ENCODE measurements around the gene FECH.
A peak's percentile ranks its signal among the peaks of the same experiment; 100 is the strongest.

The FECH gene

GRCh38 chr18:57589161-57589560 is 2.7 kb upstream of the FECH start:
- Mint-ChIP-seq H3K9me3 (ENCODE audit: low read depth) (no peaks in the 10 kb centered on the region), H3K36me3 (peaks cover 3% of the 10 kb centered on the region), H3K4me1 (ENCODE audit: low read depth) (peaks cover 38% of the 10 kb centered on the region)

GRCh38 chr18:57587098-57587661 is 678 bp upstream of the FECH start:
- Mint-ChIP-seq H3K4me3 (peak overlapping the region; percentile 92), H3K27ac (peak overlapping the region; percentile 86), H3K9me3 (ENCODE audit: low read depth) (no peaks in the 10 kb centered on the region), H3K4me1 (ENCODE audit: low read depth) (peaks cover 31% of the 10 kb centered on the region), H3K27me3 (no peaks in the 10 kb centered on the region), H3K36me3 (peaks cover 7% of the 10 kb centered on the region)

More at GRCh38 chr18:57589161-57589560, 2.7 kb upstream of the FECH start:
- Mint-ChIP-seq H3K27ac (no peak overlapping the region), H3K4me3 (no peak overlapping the region), H3K27me3 (no peaks in the 10 kb centered on the region)

- H3K27me3 Mint-ChIP-seq = no peaks in the 10 kb centered on the region
- H3K4me1 Mint-ChIP-seq (ENCODE audit: low read depth) = peaks cover 37% of the 10 kb centered on the region
- H3K36me3 Mint-ChIP-seq = peaks cover 12% of the 10 kb centered on the region
- no peaks in the 10 kb centered on the region for H3K9me3 Mint-ChIP-seq (ENCODE audit: low read depth)
- H3K27ac Mint-ChIP-seq = peak overlapping the region; percentile 81
- peak overlapping the region; percentile 92 for H3K4me3 Mint-ChIP-seq
These were observed 649 bp downstream of the FECH start for GRCh38 chr18:57585855-57586250.

- peaks cover 12% of the 10 kb centered on the region for H3K36me3 Mint-ChIP-seq
- peak overlapping the region; percentile 46 for H3K27ac Mint-ChIP-seq
- peaks cover 39% of the 10 kb centered on the region for H3K4me1 Mint-ChIP-seq (ENCODE audit: low read depth)
- peak overlapping the region; percentile 92 for H3K4me3 Mint-ChIP-seq
- H3K27me3 Mint-ChIP-seq = no peaks in the 10 kb centered on the region
- no peaks in the 10 kb centered on the region for H3K9me3 Mint-ChIP-seq (ENCODE audit: low read depth)
These were observed 1.1 kb downstream of the FECH start for GRCh38 chr18:57585421-57585820.

- Mint-ChIP-seq H3K4me3 (peak overlapping the region; percentile 69), H3K36me3 (peaks cover 12% of the 10 kb centered on the region), H3K27ac (no peak overlapping the region), H3K4me1 (ENCODE audit: low read depth) (peaks cover 48% of the 10 kb centered on the region), H3K27me3 (no peaks in the 10 kb centered on the region), H3K9me3 (ENCODE audit: low read depth) (no peaks in the 10 kb centered on the region)
These were observed 2.1 kb downstream of the FECH start for GRCh38 chr18:57584444-57584843.

- H3K36me3 Mint-ChIP-seq = peaks cover 14% of the 10 kb centered on the region
- H3K9me3 Mint-ChIP-seq (ENCODE audit: low read depth) = no peaks in the 10 kb centered on the region
- no peak overlapping the region for H3K27ac Mint-ChIP-seq
- H3K4me3 Mint-ChIP-seq = no peak overlapping the region
- H3K27me3 Mint-ChIP-seq = no peaks in the 10 kb centered on the region
- peaks cover 50% of the 10 kb centered on the region for H3K4me1 Mint-ChIP-seq (ENCODE audit: low read depth)
These were observed 3.1 kb downstream of the FECH start for GRCh38 chr18:57583297-57583835.

GRCh38 chr18:57581301-57581934 is 5.1 kb downstream of the FECH start:
- Mint-ChIP-seq H3K27ac (no peak overlapping the region), H3K27me3 (no peaks in the 10 kb centered on the region), H3K4me3 (no peak overlapping the region), H3K36me3 (peaks cover 21% of the 10 kb centered on the region), H3K4me1 (ENCODE audit: low read depth) (peaks cover 44% of the 10 kb centered on the region), H3K9me3 (ENCODE audit: low read depth) (no peaks in the 10 kb centered on the region)

GRCh38 chr18:57579934-57580333 is 6.6 kb downstream of the FECH start:
- H3K4me1 Mint-ChIP-seq (ENCODE audit: low read depth) = peaks cover 33% of the 10 kb centered on the region
- peaks cover 23% of the 10 kb centered on the region for H3K36me3 Mint-ChIP-seq
- H3K27ac Mint-ChIP-seq = no peak overlapping the region
- H3K4me3 Mint-ChIP-seq = peak overlapping the region; percentile 20
- no peaks in the 10 kb centered on the region for H3K9me3 Mint-ChIP-seq (ENCODE audit: low read depth)
- no peaks in the 10 kb centered on the region for H3K27me3 Mint-ChIP-seq

- Mint-ChIP-seq H3K4me1 (ENCODE audit: low read depth) (peaks cover 19% of the 10 kb centered on the region), H3K36me3 (peaks cover 21% of the 10 kb centered on the region), H3K9me3 (ENCODE audit: low read depth) (no peaks in the 10 kb centered on the region), H3K27ac (no peak overlapping the region), H3K4me3 (no peak overlapping the region), H3K27me3 (no peaks in the 10 kb centered on the region)
These were observed 10.2 kb downstream of the FECH start for GRCh38 chr18:57576316-57576715.

GRCh38 chr18:57575542-57575941 is 11.0 kb downstream of the FECH start:
- Mint-ChIP-seq H3K4me3 (no peak overlapping the region), H3K27ac (no peak overlapping the region), H3K27me3 (no peaks in the 10 kb centered on the region), H3K36me3 (peaks cover 21% of the 10 kb centered on the region), H3K4me1 (ENCODE audit: low read depth) (peaks cover 11% of the 10 kb centered on the region), H3K9me3 (ENCODE audit: low read depth) (no peaks in the 10 kb centered on the region)

- no peaks in the 10 kb centered on the region for H3K27me3 Mint-ChIP-seq
- no peak overlapping the region for H3K27ac Mint-ChIP-seq
- no peaks in the 10 kb centered on the region for H3K9me3 Mint-ChIP-seq (ENCODE audit: low read depth)
- peaks cover 6% of the 10 kb centered on the region for H3K4me1 Mint-ChIP-seq (ENCODE audit: low read depth)
- H3K4me3 Mint-ChIP-seq = no peak overlapping the region
- H3K36me3 Mint-ChIP-seq = peaks cover 21% of the 10 kb centered on the region
These were observed 11.6 kb downstream of the FECH start for GRCh38 chr18:57574866-57575265.

- H3K27ac Mint-ChIP-seq = no peak overlapping the region
These were observed 16.3 kb downstream of the FECH start for GRCh38 chr18:57570162-57570561.

GRCh38 chr18:57569133-57569532 is 17.4 kb downstream of the FECH start:
- Mint-ChIP-seq H3K9me3 (ENCODE audit: low read depth) (no peaks in the 10 kb centered on the region), H3K27ac (no peak overlapping the region), H3K4me3 (no peak overlapping the region), H3K4me1 (ENCODE audit: low read depth) (no peaks in the 10 kb centered on the region), H3K27me3 (no peaks in the 10 kb centered on the region), H3K36me3 (peaks cover 12% of the 10 kb centered on the region)

More at GRCh38 chr18:57570162-57570561, 16.3 kb downstream of the FECH start:
- Mint-ChIP-seq H3K27me3 (no peaks in the 10 kb centered on the region), H3K4me1 (ENCODE audit: low read depth) (no peaks in the 10 kb centered on the region), H3K36me3 (peaks cover 19% of the 10 kb centered on the region), H3K9me3 (ENCODE audit: low read depth) (no peaks in the 10 kb centered on the region), H3K4me3 (no peak overlapping the region)

GRCh38 chr18:57561728-57562423 is 24.6 kb downstream of the FECH start:
- Mint-ChIP-seq H3K4me3 (no peak overlapping the region), H3K9me3 (ENCODE audit: low read depth) (no peaks in the 10 kb centered on the region), H3K4me1 (ENCODE audit: low read depth) (peaks cover 2% of the 10 kb centered on the region), H3K27ac (no peak overlapping the region), H3K36me3 (peaks cover 9% of the 10 kb centered on the region), H3K27me3 (no peaks in the 10 kb centered on the region)

GRCh38 chr18:57561261-57561660 is 25.2 kb downstream of the FECH start:
- Mint-ChIP-seq H3K4me1 (ENCODE audit: low read depth) (peaks cover 2% of the 10 kb centered on the region), H3K27ac (no peak overlapping the region), H3K4me3 (no peak overlapping the region), H3K27me3 (no peaks in the 10 kb centered on the region), H3K9me3 (ENCODE audit: low read depth) (no peaks in the 10 kb centered on the region), H3K36me3 (peaks cover 9% of the 10 kb centered on the region)
